ENCODE data around the gene KATNAL1. TPM values are rescaled to one million over a fixed set of nuclear protein-coding genes. Genes with fewer than 3 reads are reported as not detected.

Gene KATNAL1
- total and polyA plus RNA-seq, 2 experiments from 2014 or later = 2.1 to 9.8 TPM

DNA sequence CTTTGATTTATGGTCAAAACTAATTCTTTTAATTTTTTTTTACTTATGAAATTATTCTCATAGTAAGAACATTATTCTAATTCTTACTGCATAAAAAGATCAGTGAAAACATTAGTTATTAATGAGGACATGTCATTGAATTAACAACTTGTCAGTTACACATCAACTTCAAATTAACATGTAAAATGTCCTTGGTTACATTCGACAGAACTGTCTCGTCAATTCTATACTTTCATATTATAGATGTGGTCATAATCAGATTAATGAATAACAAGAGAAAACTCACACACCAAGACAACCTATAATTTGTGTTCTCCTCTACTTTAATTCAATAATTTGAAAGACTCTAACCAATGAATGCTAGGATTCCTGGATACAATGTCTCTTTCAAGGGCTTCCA is 66.7 kb downstream of the KATNAL1 start:
- Histone ChIP-seq H3K27me3 (no peaks in the 10 kb centered on the region), H2AFZ (no peak overlapping the region), H3K9me3 (ENCODE audit: low read depth) (no peaks in the 10 kb centered on the region), H4K20me1 (ENCODE audit: insufficient read depth, poor library complexity, severe bottlenecking) (no peaks in the 10 kb centered on the region), H3K27ac (no peak overlapping the region), H3K79me2 (no peaks in the 10 kb centered on the region), H3K4me3 (no peak overlapping the region), H3K36me3 (replicated peaks; ENCODE audit: insufficient read depth, low read depth) (no peaks in the 10 kb centered on the region), H3K9me2 (replicated peaks; ENCODE audit: insufficient read depth) (no peaks in the 10 kb centered on the region), H3K4me2 (no peak overlapping the region), H3K4me1 (ENCODE audit: insufficient read depth) (no peaks in the 10 kb centered on the region)
- WGBS (ENCODE audit: low lambda C conversion rate, missing lambda C conversion rate) = 49% methylated on average over 2 of the region's 2 CpGs
- no peak for TF ChIP-seq EZH2phosphoT487 (IDR thresholded peaks at IDR 0.05; ENCODE audit: low read depth, severe bottlenecking, unreplicated experiment)
- TF ChIP-seq, protein P1, sequence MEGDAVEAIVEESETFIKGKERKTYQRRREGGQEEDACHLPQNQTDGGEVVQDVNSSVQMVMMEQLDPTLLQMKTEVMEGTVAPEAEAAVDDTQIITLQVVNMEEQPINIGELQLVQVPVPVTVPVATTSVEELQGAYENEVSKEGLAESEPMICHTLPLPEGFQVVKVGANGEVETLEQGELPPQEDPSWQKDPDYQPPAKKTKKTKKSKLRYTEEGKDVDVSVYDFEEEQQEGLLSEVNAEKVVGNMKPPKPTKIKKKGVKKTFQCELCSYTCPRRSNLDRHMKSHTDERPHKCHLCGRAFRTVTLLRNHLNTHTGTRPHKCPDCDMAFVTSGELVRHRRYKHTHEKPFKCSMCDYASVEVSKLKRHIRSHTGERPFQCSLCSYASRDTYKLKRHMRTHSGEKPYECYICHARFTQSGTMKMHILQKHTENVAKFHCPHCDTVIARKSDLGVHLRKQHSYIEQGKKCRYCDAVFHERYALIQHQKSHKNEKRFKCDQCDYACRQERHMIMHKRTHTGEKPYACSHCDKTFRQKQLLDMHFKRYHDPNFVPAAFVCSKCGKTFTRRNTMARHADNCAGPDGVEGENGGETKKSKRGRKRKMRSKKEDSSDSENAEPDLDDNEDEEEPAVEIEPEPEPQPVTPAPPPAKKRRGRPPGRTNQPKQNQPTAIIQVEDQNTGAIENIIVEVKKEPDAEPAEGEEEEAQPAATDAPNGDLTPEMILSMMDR (IDR thresholded peaks at IDR 0.05; ENCODE audit: poor library complexity) = no peak
- TF ChIP-seq EZH2 (IDR thresholded peaks at IDR 0.05; ENCODE audit: borderline replicate concordance) = no peak
- no peak for DNase-seq (ENCODE audit: low spot score)

DNA sequence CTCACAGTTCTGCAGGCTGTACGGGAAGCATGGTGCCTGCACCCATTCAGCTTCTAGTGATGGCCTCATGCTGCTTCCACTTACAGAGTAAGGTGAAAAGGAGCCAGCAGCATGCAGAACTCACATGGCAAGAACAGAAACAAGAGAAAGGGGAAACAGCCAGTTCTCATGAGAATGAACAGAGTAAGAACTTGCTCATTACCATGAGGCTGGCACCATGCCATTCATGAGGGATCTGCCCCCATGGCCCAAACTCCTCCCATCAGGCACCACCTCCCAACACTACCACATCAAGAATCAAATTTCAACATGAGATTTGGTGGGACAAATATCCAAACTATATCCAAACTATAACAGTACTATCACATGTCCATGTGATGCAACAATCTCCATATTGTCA is 72.1 kb downstream of the KATNAL1 start:
- H3K79me2 ChIP-seq = no peaks in the 10 kb centered on the region
- H4K20me1 ChIP-seq (ENCODE audit: insufficient read depth, poor library complexity, severe bottlenecking) = no peaks in the 10 kb centered on the region
- no peak overlapping the region for H3K4me2 ChIP-seq
- no peak for DNase-seq (ENCODE audit: low spot score)
- no peak overlapping the region for H3K27ac ChIP-seq
- TF ChIP-seq EZH2phosphoT487 (IDR thresholded peaks at IDR 0.05; ENCODE audit: low read depth, severe bottlenecking, unreplicated experiment) (no peak), EZH2 (IDR thresholded peaks at IDR 0.05; ENCODE audit: borderline replicate concordance) (no peak)
- TF ChIP-seq, protein P1 (IDR thresholded peaks at IDR 0.05; ENCODE audit: poor library complexity) = no peak
- no peaks in the 10 kb centered on the region for H3K9me2 ChIP-seq (replicated peaks; ENCODE audit: insufficient read depth)
- H2AFZ ChIP-seq = no peak overlapping the region
- H3K4me1 ChIP-seq (ENCODE audit: insufficient read depth) = no peaks in the 10 kb centered on the region
- H3K27me3 ChIP-seq = no peaks in the 10 kb centered on the region
- WGBS (ENCODE audit: low lambda C conversion rate, missing lambda C conversion rate) = 93% methylated on average over 1 of the region's 1 CpG
- no peaks in the 10 kb centered on the region for H3K36me3 ChIP-seq (replicated peaks; ENCODE audit: insufficient read depth, low read depth)
- no peak overlapping the region for H3K4me3 ChIP-seq
- no peaks in the 10 kb centered on the region for H3K9me3 ChIP-seq (ENCODE audit: low read depth)

DNA sequence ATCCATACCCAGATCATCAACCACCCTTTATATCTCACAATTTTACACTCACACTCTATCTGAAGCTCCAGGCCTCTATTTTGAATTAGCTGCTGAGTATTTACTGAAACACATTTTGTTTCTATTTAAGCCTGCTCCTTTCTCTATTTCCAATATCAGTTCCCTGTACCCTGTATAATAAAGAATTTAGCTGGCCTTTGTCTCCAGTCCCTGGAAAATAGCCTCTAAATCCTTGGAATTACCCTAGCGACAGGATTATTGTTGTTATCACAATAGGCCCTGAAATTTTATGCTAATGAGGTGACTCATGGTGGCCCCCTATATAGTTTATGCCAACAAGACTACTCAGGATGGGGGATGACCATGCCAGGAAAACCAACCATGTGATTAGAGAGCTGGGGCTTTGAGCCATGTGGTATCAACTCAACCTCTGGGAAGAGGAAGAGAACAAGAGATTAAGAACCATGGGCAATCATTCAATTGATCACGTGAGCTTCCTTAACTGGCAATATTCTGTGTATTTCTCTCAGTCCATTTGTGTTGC is 72.7 kb downstream of the KATNAL1 start:
- no peaks in the 10 kb centered on the region for H3K9me3 ChIP-seq (ENCODE audit: low read depth)
- no peaks in the 10 kb centered on the region for H3K27me3 ChIP-seq
- no peaks in the 10 kb centered on the region for H4K20me1 ChIP-seq (ENCODE audit: insufficient read depth, poor library complexity, severe bottlenecking)
- no peak for DNase-seq (ENCODE audit: low spot score)
- TF ChIP-seq EZH2 (IDR thresholded peaks at IDR 0.05; ENCODE audit: borderline replicate concordance) (no peak), EZH2phosphoT487 (IDR thresholded peaks at IDR 0.05; ENCODE audit: low read depth, severe bottlenecking, unreplicated experiment) (no peak)
- TF ChIP-seq, protein P1 (IDR thresholded peaks at IDR 0.05; ENCODE audit: poor library complexity) = no peak
- 81% methylated on average over 2 of the region's 2 CpGs for WGBS (ENCODE audit: low lambda C conversion rate, missing lambda C conversion rate)
- no peak overlapping the region for H3K27ac ChIP-seq
- no peaks in the 10 kb centered on the region for H3K4me1 ChIP-seq (ENCODE audit: insufficient read depth)
- H3K4me2 ChIP-seq = no peak overlapping the region
- H3K79me2 ChIP-seq = no peaks in the 10 kb centered on the region
- no peak overlapping the region for H3K4me3 ChIP-seq
- H3K9me2 ChIP-seq (replicated peaks; ENCODE audit: insufficient read depth) = no peaks in the 10 kb centered on the region
- no peaks in the 10 kb centered on the region for H3K36me3 ChIP-seq (replicated peaks; ENCODE audit: insufficient read depth, low read depth)
- no peak overlapping the region for H2AFZ ChIP-seq

DNA sequence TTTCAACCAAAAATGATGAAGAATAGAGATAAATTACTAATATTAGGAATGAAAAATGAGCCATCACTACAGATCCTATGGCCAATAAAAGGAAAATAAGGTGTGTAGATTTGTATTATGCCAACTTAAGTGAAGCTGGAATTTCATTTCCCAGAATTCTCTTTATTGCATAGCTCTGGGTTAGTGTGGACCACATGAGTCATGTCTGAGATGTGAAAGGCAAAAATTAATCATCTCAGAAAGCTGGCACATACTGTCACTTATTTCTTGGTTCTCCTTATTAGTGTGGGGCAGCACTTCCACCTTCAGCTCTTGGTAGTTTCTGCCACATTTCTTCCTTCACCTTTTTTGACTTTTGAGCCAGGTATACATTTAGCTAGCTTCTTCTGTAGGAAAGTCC is 82.6 kb downstream of the KATNAL1 start:
- no peak for DNase-seq (ENCODE audit: low spot score)
- no peaks in the 10 kb centered on the region for H3K27me3 ChIP-seq
- no peaks in the 10 kb centered on the region for H3K4me1 ChIP-seq (ENCODE audit: insufficient read depth)
- no peak overlapping the region for H3K4me2 ChIP-seq
- H4K20me1 ChIP-seq (ENCODE audit: insufficient read depth, poor library complexity, severe bottlenecking) = no peaks in the 10 kb centered on the region
- TF ChIP-seq EZH2phosphoT487 (IDR thresholded peaks at IDR 0.05; ENCODE audit: low read depth, severe bottlenecking, unreplicated experiment) (no peak), EZH2 (IDR thresholded peaks at IDR 0.05; ENCODE audit: borderline replicate concordance) (no peak)
- TF ChIP-seq, protein P1 (IDR thresholded peaks at IDR 0.05; ENCODE audit: poor library complexity) = no peak
- H3K27ac ChIP-seq = no peak overlapping the region
- no peaks in the 10 kb centered on the region for H3K79me2 ChIP-seq
- no peaks in the 10 kb centered on the region for H3K36me3 ChIP-seq (replicated peaks; ENCODE audit: insufficient read depth, low read depth)
- no peak overlapping the region for H2AFZ ChIP-seq
- no peak overlapping the region for H3K4me3 ChIP-seq
- H3K9me2 ChIP-seq (replicated peaks; ENCODE audit: insufficient read depth) = no peaks in the 10 kb centered on the region
- peaks cover 5% of the 10 kb centered on the region for H3K9me3 ChIP-seq (ENCODE audit: low read depth)
